BLaER1 (cell line): Measurements from ENCODE around the gene KIF16B.

Experiments used
- H3K27ac ChIP-seq: shearing (Covaris generic); formaldehyde crosslinking; 2 replicates; pipeline ENCODE4 v1.8.1; 2022
- H3K27me3 ChIP-seq: shearing (Covaris generic); formaldehyde crosslinking; 2 replicates; pipeline ENCODE4 v1.8.1; 2022
- H3K36me3 ChIP-seq: shearing (Covaris generic); formaldehyde crosslinking; 2 replicates; pipeline ENCODE4 v1.8.1; 2022
- H3K4me1 ChIP-seq: shearing (Covaris generic); formaldehyde crosslinking; 2 replicates; pipeline ENCODE4 v1.8.1; 2022
- H3K4me2 ChIP-seq: shearing (Covaris generic); formaldehyde crosslinking; 2 replicates; pipeline ENCODE4 v1.8.1; 2022
- H3K4me3 ChIP-seq: shearing (Covaris generic); formaldehyde crosslinking; 2 replicates; pipeline ENCODE4 v1.8.1; 2022
- H3K9ac ChIP-seq: shearing (Covaris generic); formaldehyde crosslinking; 2 replicates; pipeline ENCODE4 v1.8.1; 2022
- H3K9me3 ChIP-seq: shearing (Covaris generic); formaldehyde crosslinking; 2 replicates; pipeline ENCODE4 v1.8.1; 2022
- H4K20me1 ChIP-seq: shearing (Covaris generic); formaldehyde crosslinking; 2 replicates; pipeline ENCODE4 v1.8.1; 2022
- Cebpa-rat ChIP-seq: shearing (Covaris generic); IDR thresholded peaks from 2 replicates; pipeline ENCODE4 v1.8.1; 2022

KIF16B gene, protein sequence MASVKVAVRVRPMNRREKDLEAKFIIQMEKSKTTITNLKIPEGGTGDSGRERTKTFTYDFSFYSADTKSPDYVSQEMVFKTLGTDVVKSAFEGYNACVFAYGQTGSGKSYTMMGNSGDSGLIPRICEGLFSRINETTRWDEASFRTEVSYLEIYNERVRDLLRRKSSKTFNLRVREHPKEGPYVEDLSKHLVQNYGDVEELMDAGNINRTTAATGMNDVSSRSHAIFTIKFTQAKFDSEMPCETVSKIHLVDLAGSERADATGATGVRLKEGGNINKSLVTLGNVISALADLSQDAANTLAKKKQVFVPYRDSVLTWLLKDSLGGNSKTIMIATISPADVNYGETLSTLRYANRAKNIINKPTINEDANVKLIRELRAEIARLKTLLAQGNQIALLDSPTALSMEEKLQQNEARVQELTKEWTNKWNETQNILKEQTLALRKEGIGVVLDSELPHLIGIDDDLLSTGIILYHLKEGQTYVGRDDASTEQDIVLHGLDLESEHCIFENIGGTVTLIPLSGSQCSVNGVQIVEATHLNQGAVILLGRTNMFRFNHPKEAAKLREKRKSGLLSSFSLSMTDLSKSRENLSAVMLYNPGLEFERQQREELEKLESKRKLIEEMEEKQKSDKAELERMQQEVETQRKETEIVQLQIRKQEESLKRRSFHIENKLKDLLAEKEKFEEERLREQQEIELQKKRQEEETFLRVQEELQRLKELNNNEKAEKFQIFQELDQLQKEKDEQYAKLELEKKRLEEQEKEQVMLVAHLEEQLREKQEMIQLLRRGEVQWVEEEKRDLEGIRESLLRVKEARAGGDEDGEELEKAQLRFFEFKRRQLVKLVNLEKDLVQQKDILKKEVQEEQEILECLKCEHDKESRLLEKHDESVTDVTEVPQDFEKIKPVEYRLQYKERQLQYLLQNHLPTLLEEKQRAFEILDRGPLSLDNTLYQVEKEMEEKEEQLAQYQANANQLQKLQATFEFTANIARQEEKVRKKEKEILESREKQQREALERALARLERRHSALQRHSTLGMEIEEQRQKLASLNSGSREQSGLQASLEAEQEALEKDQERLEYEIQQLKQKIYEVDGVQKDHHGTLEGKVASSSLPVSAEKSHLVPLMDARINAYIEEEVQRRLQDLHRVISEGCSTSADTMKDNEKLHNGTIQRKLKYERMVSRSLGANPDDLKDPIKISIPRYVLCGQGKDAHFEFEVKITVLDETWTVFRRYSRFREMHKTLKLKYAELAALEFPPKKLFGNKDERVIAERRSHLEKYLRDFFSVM (N-terminal part only)

DNA sequence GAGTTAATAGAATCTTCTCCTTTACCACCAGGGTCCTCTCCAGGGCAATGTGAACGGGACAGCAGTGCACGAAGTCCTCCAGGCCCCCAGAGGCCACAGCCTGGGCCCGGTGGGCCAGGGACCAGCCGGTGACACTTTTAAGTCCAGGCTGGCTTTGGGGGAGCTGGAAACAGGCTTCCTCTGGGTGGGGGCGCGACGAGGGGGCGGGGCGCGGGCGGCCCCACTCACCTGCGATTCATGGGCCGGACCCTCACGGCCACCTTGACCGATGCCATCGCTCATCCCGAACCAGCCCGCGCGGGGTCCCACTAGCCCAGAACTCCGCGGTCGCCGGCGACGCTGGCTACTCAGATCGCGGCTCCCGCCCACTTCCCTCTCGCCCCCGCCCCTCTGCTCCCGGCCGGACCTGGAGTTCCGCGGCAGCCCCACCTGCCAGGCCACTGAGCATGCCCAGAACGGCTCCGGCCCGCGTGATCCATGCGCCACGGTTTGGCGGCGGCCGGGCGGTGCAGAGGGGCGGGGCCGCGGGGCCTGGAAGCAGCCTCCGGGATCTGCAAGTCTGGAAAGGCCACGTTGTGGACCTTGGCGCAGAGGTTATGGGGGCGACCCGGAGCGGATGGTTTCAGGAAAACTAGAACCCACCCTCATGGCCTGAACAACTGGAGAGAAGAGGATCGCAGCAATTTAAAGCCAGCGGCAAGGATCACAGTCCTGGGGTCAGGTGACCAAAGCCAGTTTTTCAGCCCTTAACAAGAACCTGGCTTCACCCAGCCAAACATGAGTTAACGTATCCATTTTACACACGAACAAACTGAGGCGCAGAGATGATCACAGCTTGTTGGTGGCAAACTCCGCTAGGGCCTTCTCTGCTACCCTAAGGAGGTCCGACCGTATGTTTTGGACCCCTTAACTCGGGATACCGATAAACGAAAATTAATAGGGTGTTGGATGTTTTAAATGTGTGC lies at the start of gene KIF16B:
TSS of gene KIF16B (minus strand) at position 448 of the 965 bp plus-strand sequence. CDS start at position 275, 173 bp downstream.
- no peak for TF ChIP-seq Cebpa-rat
- no peaks in the 10 kb centered on the region for H3K27me3 ChIP-seq

DNA sequence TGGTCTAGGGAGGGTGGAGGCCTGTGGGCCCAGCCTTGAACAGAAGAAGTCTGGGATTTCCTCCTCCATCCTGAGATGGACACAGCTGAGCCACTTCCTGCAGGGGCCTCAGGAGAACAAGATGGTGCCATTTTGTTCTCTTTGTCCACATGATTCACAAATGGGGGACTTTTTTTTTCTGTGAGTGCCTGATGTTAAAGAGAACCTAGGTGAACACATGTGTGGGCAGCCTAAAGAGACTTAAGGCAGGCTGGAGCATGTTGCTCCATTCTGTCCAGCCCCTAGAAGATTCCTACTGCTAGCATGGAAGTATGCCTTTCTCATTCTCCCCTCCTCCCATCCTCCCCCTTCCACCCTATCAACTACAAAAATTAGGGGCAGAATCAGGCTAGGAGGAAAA lies 49.3 kb upstream of the KIF16B start:
- Histone ChIP-seq H3K36me3 (no peaks in the 10 kb centered on the region), H3K4me3 (no peak overlapping the region), H3K27ac (no peak overlapping the region), H3K9ac (no peak overlapping the region), H3K27me3 (no peaks in the 10 kb centered on the region), H3K9me3 (peaks cover 23% of the 10 kb centered on the region), H3K4me2 (no peak overlapping the region), H4K20me1 (no peaks in the 10 kb centered on the region), H3K4me1 (no peaks in the 10 kb centered on the region)
- TF ChIP-seq Cebpa-rat, result no peak

More for the DNA sequence above, at the start of gene KIF16B:
- Histone ChIP-seq H3K4me3 (peak within 1 kb of the TSS; percentile 92), H3K4me2 (peak within 1 kb of the TSS; percentile 96), H3K9ac (peak within 1 kb of the TSS; percentile 87), H4K20me1 (no peaks in the 10 kb centered on the region), H3K27ac (peak within 1 kb of the TSS; percentile 78), H3K4me1 (peaks cover 67% of the 10 kb centered on the region), H3K9me3 (no peaks in the 10 kb centered on the region), H3K36me3 (0 out of 2 replicates have a peak, but pooled peaks cover 5% of the 10 kb centered on the region)

DNA sequence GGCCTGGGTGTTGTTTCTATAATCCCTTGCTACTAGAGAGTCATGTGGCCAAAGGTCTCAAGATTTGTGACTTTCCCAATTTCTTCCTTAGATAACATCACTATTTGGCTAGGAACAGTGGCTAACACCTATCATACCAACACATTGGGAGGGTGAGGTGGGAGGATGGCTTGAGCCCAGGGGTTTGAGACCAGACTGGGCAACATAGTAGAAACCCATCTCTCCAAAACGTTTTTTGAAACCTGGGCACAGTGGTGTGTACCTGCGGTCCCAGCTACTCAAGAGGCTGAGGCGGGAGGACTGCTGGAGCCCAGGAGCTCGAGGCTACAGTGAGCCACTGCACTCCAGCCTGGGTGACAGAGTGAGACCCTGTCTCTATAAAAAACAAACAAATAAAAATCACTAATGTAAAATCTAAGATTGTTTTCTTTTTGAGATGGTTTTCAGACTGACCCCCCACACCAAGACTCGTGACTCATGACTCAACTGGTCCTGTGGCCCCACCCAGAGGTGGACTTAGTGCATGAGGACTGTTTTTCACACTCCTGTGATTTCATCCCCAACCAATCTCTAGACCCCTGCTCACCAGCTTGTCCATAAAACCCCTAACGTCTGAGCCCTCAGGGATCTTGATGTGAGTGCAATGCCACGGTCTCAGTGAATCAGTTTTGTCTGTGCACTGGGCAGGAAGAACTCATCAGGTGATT lies 48.3 kb upstream of the KIF16B start:
- Histone ChIP-seq H3K27ac (no peak overlapping the region), H3K9ac (no peak overlapping the region), H3K27me3 (no peaks in the 10 kb centered on the region), H3K4me3 (no peak overlapping the region), H4K20me1 (no peaks in the 10 kb centered on the region), H3K4me1 (no peaks in the 10 kb centered on the region), H3K36me3 (no peaks in the 10 kb centered on the region), H3K4me2 (no peak overlapping the region), H3K9me3 (peaks cover 30% of the 10 kb centered on the region)
- TF ChIP-seq Cebpa-rat, result no peak

DNA sequence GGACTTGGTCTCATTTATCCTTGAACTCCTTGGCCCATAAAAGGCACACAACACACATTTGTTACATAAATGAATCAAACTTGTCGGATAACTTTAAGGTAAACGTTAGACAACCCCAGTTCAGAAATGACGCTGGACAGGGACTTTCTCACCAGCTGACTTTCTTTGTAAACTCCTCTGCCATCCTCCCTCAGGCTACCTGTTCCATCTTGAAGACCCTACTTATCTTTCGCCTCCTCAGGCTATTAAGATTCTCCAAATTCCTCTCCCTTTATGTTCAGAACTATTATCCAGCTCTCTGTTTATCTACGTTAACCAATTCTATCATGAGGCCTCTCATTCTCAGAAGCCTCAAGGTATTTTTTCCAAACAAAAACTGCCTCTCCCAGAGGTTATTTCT lies 47.7 kb upstream of the KIF16B start:
- Histone ChIP-seq H3K4me1 (no peaks in the 10 kb centered on the region), H3K27me3 (no peaks in the 10 kb centered on the region), H3K4me2 (no peak overlapping the region), H3K27ac (no peak overlapping the region), H3K9me3 (peaks cover 34% of the 10 kb centered on the region), H4K20me1 (no peaks in the 10 kb centered on the region), H3K9ac (no peak overlapping the region), H3K4me3 (no peak overlapping the region), H3K36me3 (no peaks in the 10 kb centered on the region)
- TF ChIP-seq Cebpa-rat, result no peak

DNA sequence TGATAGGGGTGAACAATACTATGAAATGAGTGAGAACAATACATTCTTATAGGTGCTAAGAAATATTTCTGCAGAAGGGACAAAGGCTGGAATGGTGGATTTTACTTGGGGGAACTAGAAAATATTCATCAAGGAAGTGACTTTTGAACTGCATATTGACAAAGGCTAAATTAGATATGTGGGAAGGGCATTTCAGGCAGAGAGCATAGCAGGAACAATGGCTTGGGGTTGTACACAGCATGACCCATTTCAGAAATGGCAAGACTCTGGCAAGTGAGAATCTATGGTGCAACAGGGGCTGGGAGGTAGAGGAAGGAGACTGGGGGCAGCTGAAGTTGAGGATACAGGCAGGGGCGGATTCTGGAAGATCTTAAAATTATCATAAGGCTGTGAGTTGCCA lies 46.7 kb upstream of the KIF16B start:
- Histone ChIP-seq H3K27ac (no peak overlapping the region), H3K27me3 (no peaks in the 10 kb centered on the region), H3K36me3 (no peaks in the 10 kb centered on the region), H3K9ac (no peak overlapping the region), H3K4me2 (no peak overlapping the region), H4K20me1 (no peaks in the 10 kb centered on the region), H3K9me3 (peaks cover 36% of the 10 kb centered on the region), H3K4me1 (no peaks in the 10 kb centered on the region), H3K4me3 (no peak overlapping the region)
- no peak for TF ChIP-seq Cebpa-rat

DNA sequence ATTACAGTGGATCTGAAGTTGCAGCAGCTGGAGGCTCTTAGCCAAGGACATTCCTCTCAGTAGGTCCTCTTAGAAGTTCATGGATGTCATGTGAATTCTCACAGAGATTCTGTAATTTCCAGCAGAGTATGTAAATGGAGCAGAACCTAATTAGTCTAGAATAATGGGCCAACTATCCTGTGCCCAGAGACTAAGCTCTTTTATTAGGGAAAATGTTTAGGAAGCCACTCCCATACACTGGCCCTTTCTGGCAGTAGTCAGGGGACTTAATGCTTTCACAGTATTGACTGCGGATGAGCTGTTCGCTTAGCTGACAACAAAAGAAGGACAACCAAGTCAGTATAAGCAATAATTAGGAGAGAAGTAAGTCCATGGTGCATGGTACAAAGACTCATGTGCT lies 43.8 kb upstream of the KIF16B start:
- H3K27me3 ChIP-seq, result no peaks in the 10 kb centered on the region
- H3K4me2 ChIP-seq, result no peak overlapping the region
- TF ChIP-seq Cebpa-rat, result no peak
- H3K4me1 ChIP-seq, result peaks cover 23% of the 10 kb centered on the region
- peaks cover 31% of the 10 kb centered on the region for H3K9me3 ChIP-seq
- no peak overlapping the region for H3K9ac ChIP-seq
- no peaks in the 10 kb centered on the region for H4K20me1 ChIP-seq
- H3K36me3 ChIP-seq, result no peaks in the 10 kb centered on the region
- no peak overlapping the region for H3K4me3 ChIP-seq
- H3K27ac ChIP-seq, result no peak overlapping the region

DNA sequence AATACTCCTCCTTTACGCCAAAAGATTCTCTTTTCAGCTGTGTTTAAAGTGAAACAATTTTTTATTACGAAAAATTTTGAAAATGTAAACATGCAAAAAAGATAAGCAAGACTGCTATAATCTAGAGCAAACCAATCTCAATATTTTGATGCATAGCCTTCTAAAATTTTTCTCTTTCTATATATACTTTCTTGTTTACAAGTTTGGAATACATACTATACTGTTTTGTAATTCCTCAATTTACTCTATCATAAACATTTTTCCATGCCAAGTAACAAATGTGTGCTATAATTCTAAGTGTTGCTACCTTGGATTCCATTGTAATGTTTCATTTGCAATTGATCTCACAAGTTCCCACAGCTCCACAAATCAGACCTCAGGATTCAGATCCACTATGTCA lies 43.1 kb upstream of the KIF16B start:
- H3K4me2 ChIP-seq, result no peak overlapping the region
- no peak overlapping the region for H3K4me3 ChIP-seq
- TF ChIP-seq Cebpa-rat, result no peak
- no peak overlapping the region for H3K9ac ChIP-seq
- H3K27me3 ChIP-seq, result no peaks in the 10 kb centered on the region
- peaks cover 23% of the 10 kb centered on the region for H3K4me1 ChIP-seq
- no peaks in the 10 kb centered on the region for H4K20me1 ChIP-seq
- no peaks in the 10 kb centered on the region for H3K36me3 ChIP-seq
- H3K27ac ChIP-seq, result no peak overlapping the region
- H3K9me3 ChIP-seq, result peaks cover 31% of the 10 kb centered on the region

DNA sequence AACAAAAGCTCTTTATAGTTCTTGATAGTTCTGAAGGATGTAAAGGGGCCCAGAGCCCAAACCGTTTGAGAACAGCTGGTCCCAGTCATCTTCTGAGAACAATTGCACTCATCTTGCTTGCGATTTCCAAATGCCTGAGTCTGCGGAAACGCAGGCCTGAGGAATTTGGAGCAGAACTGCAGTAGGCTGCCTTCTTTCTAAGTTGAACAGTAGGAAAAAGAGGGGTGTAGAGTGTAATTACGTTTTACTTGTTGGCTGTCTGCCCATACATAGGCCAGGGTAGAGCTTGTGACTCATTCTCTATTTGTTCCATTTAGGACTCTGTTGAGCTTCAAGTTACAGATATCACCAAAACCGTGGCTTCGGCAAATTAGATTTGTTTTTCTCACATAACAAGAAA lies 42.0 kb upstream of the KIF16B start:
- Histone ChIP-seq H3K9ac (no peak overlapping the region), H3K27me3 (no peaks in the 10 kb centered on the region), H3K36me3 (no peaks in the 10 kb centered on the region), H3K9me3 (peaks cover 31% of the 10 kb centered on the region), H3K4me3 (no peak overlapping the region), H3K27ac (no peak overlapping the region), H3K4me1 (peaks cover 23% of the 10 kb centered on the region), H4K20me1 (no peaks in the 10 kb centered on the region), H3K4me2 (no peak overlapping the region)
- TF ChIP-seq Cebpa-rat, result no peak
